Measurements from ENCODE around the gene ESR1.
"Not testable (repeated sequence)": the region's sequence is repeated elsewhere in the genome, so short reads cannot be mapped to it uniquely, and the experiment has no call there.

- not testable (repeated sequence) for TF ChIP-seq POLR2AphosphoS5, CTCF, EP300 (IDR thresholded peaks at IDR 0.05)
Measured at GRCh38 chr6:152076242-152076641, 268.8 kb downstream of the ESR1 start.

Data from esophagus muscularis mucosa (tissue), 4 donors.